K562 (cell line): ENCODE results near the gene PPAT. TPM values are rescaled to one million over a fixed set of nuclear protein-coding genes. Genes with fewer than 3 reads are reported as not detected.

Experiments
- CBFA2T2 ChIP-seq: fragments of 450-650 bp; conservative IDR thresholded peaks from 2 replicates; pipeline ENCODE4 v1.6.1; 2017; ENCODE audit warnings: mild to moderate bottlenecking
- IFI16 ChIP-seq: fragments of 250-450 bp; sonication (Bioruptor Pico); IDR thresholded peaks from 2 replicates; pipeline ENCODE4 v2.1.2; 2022; ENCODE audit warnings: mild to moderate bottlenecking, inconsistent platforms
- MCM5 ChIP-seq: fragments of 450-650 bp; IDR thresholded peaks from 2 replicates; pipeline ENCODE4 v1.6.1; 2016; ENCODE audit warnings: low read depth
- NFIX ChIP-seq: fragments of 250-450 bp; sonication (Bioruptor Pico); IDR thresholded peaks from 2 replicates; pipeline ENCODE4 v1.4.0; 2020; ENCODE audit warnings: low read depth, mild to moderate bottlenecking, moderate library complexity
- NRF1 ChIP-seq, 2 experiments: fragments of 450-650 bp; IDR thresholded peaks in 1 of 2; conservative IDR thresholded peaks in 1 of 2; 2 replicates each; pipeline ENCODE4 v1.6.1; 2014; ENCODE audit warnings: mild to moderate bottlenecking in 2 of 2
- POLR2AphosphoS2 ChIP-seq: IDR thresholded peaks from 2 replicates; pipeline ENCODE4 v1.6.1; 2012; ENCODE audit warnings: low read length, improper control_type of control experiment
- POLR2B ChIP-seq: fragments of 450-650 bp; IDR thresholded peaks from 2 replicates; pipeline ENCODE4 v1.6.1; 2018; ENCODE audit warnings: low read depth; ENCODE audit not compliant: partially characterized antibody
- PRMT5 ChIP-seq: sonication (generic); formaldehyde crosslinking; IDR thresholded peaks from 2 replicates; pipeline ENCODE4 v1.5.0; 2020; ENCODE audit warnings: missing genetic modification reagents
- PTTG1 ChIP-seq: fragments of 450-650 bp; IDR thresholded peaks from 2 replicates; pipeline ENCODE4 v1.6.1; 2016; ENCODE audit warnings: low read depth, mild to moderate bottlenecking, missing genetic modification characterization, missing compliant biosample characterization
- RAD21 ChIP-seq, 2 experiments: fragments of 250-450 bp in 1 of 2; fragments of 450-650 bp in 1 of 2; sonication (Bioruptor Pico) in 1 of 2; formaldehyde crosslinking in 1 of 2; IDR thresholded peaks in 1 of 2; conservative IDR thresholded peaks in 1 of 2; 2 replicates each; pipeline versions ENCODE4 v1.4.0 to v1.8.0; 2020 to 2022; ENCODE audit warnings: mild to moderate bottlenecking in 2 of 2, moderate library complexity in 1 of 2
- RBFOX2 ChIP-seq: fragments of 200-400 bp; formaldehyde crosslinking; IDR thresholded peaks from 2 replicates; pipeline ENCODE4 v1.6.1; 2017; ENCODE audit warnings: low read depth, mild to moderate bottlenecking, low read length, moderate library complexity
- RFX7 ChIP-seq: fragments of 250-450 bp; sonication (Bioruptor Pico); IDR thresholded peaks from 2 replicates; pipeline ENCODE4 v1.5.1; 2021; ENCODE audit warnings: mild to moderate bottlenecking
- TFAM ChIP-seq: fragments of 250-450 bp; sonication (Bioruptor Pico); conservative IDR thresholded peaks from 2 replicates; pipeline ENCODE4 v1.5.0; 2021; ENCODE audit warnings: mild to moderate bottlenecking, moderate library complexity
- ZFP1 ChIP-seq: fragments of 450-650 bp; formaldehyde crosslinking; IDR thresholded peaks from 2 replicates; pipeline ENCODE4 v1.4.0; 2020; ENCODE audit warnings: mild to moderate bottlenecking, mixed read lengths
- ZNF175 ChIP-seq: fragments of 200-800 bp; sonication (Bioruptor generic); IDR thresholded peaks from 2 replicates; pipeline ENCODE4 v1.6.1; 2016; ENCODE audit warnings: low read depth, mild to moderate bottlenecking, missing genetic modification characterization, missing compliant biosample characterization
- ZNF354B ChIP-seq: fragments of 250-450 bp; sonication (Bioruptor Pico); IDR thresholded peaks from 2 replicates; pipeline ENCODE4 v1.4.0; 2020
- polyA plus RNA-seq, 8 experiments: library from polyadenylated mRNA; depleted of rRNA in 4 of 8; stranded (reverse) in 5 of 8; unstranded in 3 of 8; fragments of >200 nt; fragmentation: Nextera tagmentation in 2 of 8; fragmentation: Illumina TruSeq in 1 of 8; extraction: Ambion mirVana in 2 of 8; extraction: Trizol in 1 of 8; gene quantifications; 2 replicates each; pipeline versions ENCODE4 v1.2.1 to v1.2.3, GENCODE V29; 2011 to 2014; ENCODE audit warnings: inconsistent platforms in 1 of 8, missing spikeins in 1 of 8
- total RNA-seq, 7 experiments: library from RNA; depleted of rRNA in 6 of 7; stranded (reverse); fragments of >200 nt in 6 of 7; fragmentation: Illumina TruSeq in 2 of 7; extraction: Trizol in 2 of 7; gene quantifications; 2 replicates each; pipeline versions ENCODE4 v1.2.1 to v1.2.3, GENCODE V29; 2011 to 2021; ENCODE audit warnings: low replicate concordance in 1 of 7
- TF ChIP-seq, protein P1 (sequence below): fragments of 200-800 bp; sonication (Bioruptor generic); IDR thresholded peaks from 2 replicates; pipeline ENCODE4 v1.6.1; 2017; ENCODE audit warnings: missing genetic modification characterization, missing compliant biosample characterization
- TF ChIP-seq, protein P2 (sequence below), 2 experiments: fragments of 150-350 bp in 1 of 2; IDR thresholded peaks; 2 replicates each; pipeline ENCODE4 v1.6.1; 2012 to 2016; ENCODE audit warnings: low read depth in 2 of 2, low read length in 2 of 2, mild to moderate bottlenecking in 1 of 2, moderate library complexity in 1 of 2
- TF ChIP-seq, protein P3 (sequence below): conservative IDR thresholded peaks from 2 replicates; pipeline ENCODE4 v1.6.1; 2011; ENCODE audit warnings: low read depth, mild to moderate bottlenecking, low read length; ENCODE audit not compliant: control insufficient read depth
- TF ChIP-seq, protein P4 (sequence below): fragments of 450-650 bp; formaldehyde crosslinking; IDR thresholded peaks from 2 replicates; pipeline ENCODE4 v1.4.0; 2020; ENCODE audit warnings: mild to moderate bottlenecking, mixed read lengths

The PPAT gene
- total and polyA plus RNA-seq, 9 of the 15 experiments (the other 6 are each of a cell fraction or from before 2014, with no cell fraction given) = 36.2 to 75.8 (median 55.5) TPM

DNA sequence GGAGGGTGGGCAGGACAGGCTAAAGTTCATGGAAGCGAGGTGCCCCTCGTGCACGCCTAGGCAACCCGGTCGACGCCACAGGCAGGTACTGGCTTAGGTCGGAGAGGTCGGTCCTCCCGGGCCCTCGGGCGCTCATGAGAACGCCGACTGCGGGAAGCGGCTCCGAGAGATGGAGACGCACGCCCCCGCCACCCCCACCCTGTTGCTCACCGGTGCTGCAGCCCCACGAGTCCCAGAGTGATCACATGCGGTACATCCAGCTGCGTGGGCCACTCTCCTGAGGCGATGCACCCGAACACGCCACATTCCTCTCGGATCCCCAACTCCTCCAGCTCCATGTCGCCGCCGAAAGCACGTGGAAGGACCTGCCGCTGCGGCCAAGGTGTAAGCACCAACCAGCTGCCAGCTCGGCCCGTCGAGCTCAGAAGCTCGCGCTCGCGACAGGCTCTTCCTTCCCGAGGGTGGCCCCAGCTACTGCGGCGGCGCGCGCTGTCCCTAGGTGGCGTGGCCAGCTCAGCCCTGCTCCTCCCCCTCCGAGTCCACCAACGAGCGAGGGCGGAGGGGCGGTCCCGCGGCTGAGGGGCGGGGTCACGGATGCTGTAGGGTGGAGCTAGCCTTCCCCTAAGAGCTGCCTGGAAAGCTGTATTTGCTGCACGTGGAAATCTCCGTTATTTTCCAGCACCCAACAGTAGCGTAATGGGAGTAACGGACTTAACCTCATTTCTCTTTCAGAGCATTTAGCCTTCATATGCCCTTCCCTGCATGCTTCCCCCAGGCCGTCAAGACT, at the start of gene PPAT (continued):
- TF ChIP-seq, protein P1, sequence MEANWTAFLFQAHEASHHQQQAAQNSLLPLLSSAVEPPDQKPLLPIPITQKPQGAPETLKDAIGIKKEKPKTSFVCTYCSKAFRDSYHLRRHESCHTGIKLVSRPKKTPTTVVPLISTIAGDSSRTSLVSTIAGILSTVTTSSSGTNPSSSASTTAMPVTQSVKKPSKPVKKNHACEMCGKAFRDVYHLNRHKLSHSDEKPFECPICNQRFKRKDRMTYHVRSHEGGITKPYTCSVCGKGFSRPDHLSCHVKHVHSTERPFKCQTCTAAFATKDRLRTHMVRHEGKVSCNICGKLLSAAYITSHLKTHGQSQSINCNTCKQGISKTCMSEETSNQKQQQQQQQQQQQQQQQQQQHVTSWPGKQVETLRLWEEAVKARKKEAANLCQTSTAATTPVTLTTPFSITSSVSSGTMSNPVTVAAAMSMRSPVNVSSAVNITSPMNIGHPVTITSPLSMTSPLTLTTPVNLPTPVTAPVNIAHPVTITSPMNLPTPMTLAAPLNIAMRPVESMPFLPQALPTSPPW (CRISPR knock-in tag) = peak; percentile 66; the same call in 1 of the 2 replicates
- TF ChIP-seq PTTG1 (tag) (no peak), NRF1 (conservative IDR thresholded peaks at IDR 0.05 in 1 of 2, IDR thresholded peaks at IDR 0.05 in 1 of 2) (no peak), RBFOX2 (peak; percentile 85), POLR2AphosphoS2 (no peak), ZNF175 (CRISPR knock-in tag) (peak; percentile 23; the same call in 1 of the 2 replicates), CBFA2T2 (no peak), RFX7 (no peak), NFIX (CRISPR knock-in tag) (no peak), TFAM (CRISPR knock-in tag) (no peak), RAD21 (CRISPR knock-in tag; conservative IDR thresholded peaks at IDR 0.05 in 1 of 2, IDR thresholded peaks at IDR 0.05 in 1 of 2) (no peak), IFI16 (CRISPR knock-in tag) (no peak), ZNF354B (CRISPR knock-in tag) (no peak), MCM5 (no peak), ZFP1 (CRISPR knock-in tag) (no peak), PRMT5 (CRISPR knock-in tag) (no peak), POLR2B (peak; percentile 66)
- TF ChIP-seq, protein P2, sequence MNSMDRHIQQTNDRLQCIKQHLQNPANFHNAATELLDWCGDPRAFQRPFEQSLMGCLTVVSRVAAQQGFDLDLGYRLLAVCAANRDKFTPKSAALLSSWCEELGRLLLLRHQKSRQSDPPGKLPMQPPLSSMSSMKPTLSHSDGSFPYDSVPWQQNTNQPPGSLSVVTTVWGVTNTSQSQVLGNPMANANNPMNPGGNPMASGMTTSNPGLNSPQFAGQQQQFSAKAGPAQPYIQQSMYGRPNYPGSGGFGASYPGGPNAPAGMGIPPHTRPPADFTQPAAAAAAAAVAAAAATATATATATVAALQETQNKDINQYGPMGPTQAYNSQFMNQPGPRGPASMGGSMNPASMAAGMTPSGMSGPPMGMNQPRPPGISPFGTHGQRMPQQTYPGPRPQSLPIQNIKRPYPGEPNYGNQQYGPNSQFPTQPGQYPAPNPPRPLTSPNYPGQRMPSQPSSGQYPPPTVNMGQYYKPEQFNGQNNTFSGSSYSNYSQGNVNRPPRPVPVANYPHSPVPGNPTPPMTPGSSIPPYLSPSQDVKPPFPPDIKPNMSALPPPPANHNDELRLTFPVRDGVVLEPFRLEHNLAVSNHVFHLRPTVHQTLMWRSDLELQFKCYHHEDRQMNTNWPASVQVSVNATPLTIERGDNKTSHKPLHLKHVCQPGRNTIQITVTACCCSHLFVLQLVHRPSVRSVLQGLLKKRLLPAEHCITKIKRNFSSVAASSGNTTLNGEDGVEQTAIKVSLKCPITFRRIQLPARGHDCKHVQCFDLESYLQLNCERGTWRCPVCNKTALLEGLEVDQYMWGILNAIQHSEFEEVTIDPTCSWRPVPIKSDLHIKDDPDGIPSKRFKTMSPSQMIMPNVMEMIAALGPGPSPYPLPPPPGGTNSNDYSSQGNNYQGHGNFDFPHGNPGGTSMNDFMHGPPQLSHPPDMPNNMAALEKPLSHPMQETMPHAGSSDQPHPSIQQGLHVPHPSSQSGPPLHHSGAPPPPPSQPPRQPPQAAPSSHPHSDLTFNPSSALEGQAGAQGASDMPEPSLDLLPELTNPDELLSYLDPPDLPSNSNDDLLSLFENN (IDR thresholded peaks at IDR 0.05; ENCODE audit: low read depth in 2 of 2, low read length in 2 of 2) = no peak; a peak in 1 of 4 replicates
- TF ChIP-seq, protein P3, sequence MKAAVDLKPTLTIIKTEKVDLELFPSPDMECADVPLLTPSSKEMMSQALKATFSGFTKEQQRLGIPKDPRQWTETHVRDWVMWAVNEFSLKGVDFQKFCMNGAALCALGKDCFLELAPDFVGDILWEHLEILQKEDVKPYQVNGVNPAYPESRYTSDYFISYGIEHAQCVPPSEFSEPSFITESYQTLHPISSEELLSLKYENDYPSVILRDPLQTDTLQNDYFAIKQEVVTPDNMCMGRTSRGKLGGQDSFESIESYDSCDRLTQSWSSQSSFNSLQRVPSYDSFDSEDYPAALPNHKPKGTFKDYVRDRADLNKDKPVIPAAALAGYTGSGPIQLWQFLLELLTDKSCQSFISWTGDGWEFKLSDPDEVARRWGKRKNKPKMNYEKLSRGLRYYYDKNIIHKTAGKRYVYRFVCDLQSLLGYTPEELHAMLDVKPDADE = no peak
- TF ChIP-seq, protein P4, sequence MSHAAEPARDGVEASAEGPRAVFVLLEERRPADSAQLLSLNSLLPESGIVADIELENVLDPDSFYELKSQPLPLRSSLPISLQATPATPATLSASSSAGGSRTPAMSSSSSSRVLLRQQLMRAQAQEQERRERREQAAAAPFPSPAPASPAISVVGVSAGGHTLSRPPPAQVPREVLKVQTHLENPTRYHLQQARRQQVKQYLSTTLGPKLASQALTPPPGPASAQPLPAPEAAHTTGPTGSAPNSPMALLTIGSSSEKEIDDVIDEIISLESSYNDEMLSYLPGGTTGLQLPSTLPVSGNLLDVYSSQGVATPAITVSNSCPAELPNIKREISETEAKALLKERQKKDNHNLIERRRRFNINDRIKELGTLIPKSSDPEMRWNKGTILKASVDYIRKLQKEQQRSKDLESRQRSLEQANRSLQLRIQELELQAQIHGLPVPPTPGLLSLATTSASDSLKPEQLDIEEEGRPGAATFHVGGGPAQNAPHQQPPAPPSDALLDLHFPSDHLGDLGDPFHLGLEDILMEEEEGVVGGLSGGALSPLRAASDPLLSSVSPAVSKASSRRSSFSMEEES (CRISPR knock-in tag) = no peak
